ENCODE results near the gene UNC79. TPM values are rescaled to one million over a fixed set of nuclear protein-coding genes. Genes with fewer than 3 reads are reported as not detected.
"Not testable (repeated sequence)": the region's sequence is repeated elsewhere in the genome, so short reads cannot be mapped to it uniquely, and the experiment has no call there.

UNC79 gene
- total RNA-seq (2014; rRNA removed): not detected in 2 replicates
- percentile 24 among the genes with signal in this experiment for Bru-seq, nascent RNA
- percentile 25 among the genes with signal in this experiment for BruChase-seq, experiment 1, labeled RNA remaining after a 6-hour chase
- BruChase-seq, experiment 2, labeled RNA remaining after a 2-hour chase: percentile 34 among the genes with signal in this experiment
- long read RNA-seq, partial matches to known transcripts: 0 of 6 reads
- long read RNA-seq, other reads (novel, unspliced or antisense): 6 of 6 reads

DNA sequence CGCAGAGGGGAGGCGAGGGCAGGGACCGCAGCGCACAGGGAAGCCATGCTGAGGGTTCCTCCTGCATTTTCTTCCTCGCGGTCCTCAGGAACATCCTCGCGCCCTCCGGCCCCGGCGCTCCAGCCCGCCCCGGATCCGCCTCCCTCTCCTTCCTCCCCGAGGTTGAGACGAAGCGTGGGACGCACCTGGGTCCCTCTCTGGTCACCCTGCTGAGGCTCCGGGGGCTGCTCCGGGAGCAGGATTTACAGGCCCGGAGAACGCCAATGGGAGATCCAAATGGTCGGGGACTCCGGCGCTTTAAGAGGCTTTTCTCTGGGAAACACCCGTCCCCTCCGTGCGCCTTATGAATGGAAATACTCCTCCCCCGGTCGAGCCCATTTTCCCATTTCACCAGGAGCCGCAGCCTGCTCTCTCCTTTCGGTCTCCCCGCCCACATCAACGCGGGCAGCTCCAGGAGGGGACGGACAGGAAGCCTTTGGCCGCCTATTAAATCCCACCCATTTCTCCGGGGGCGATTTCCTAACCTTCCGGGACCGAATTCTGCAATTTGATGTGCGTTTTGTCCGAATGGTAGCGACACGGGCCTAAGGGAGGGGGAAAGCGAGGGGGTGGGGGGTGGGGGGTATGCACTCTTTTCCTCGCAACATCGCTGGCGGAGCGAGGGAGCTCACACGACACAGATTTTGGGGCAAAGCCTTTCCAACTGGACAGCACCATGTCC, at the start of gene UNC79:
UNC79 (plus strand) TSS at position 625 of the 721 bp plus-strand sequence; CDS start at position 716, 91 bp downstream.
- Histone ChIP-seq H3K4me2 (ENCODE audit: low read length) (no peak within 1 kb of the TSS), H3K9me2 (replicated peaks; ENCODE audit: low read length) (no peaks in the 10 kb centered on the region), H3F3A (ENCODE audit: low read length, unreplicated experiment) (no peaks in the 10 kb centered on the region), H3K36me3 (ENCODE audit: low read depth, low read length) (no peaks in the 10 kb centered on the region), H3K9me3 (ENCODE audit: low read length) (peaks cover 6% of the 10 kb centered on the region; the same call in 1 of the 2 replicates), H3K79me2 (ENCODE audit: low read length) (no peaks in the 10 kb centered on the region), H3K4me3 (ENCODE audit: low read length) (no peak within 1 kb of the TSS), H2AFZ (ENCODE audit: low read length) (no peak within 1 kb of the TSS), H3K4me1 (ENCODE audit: insufficient read depth, low read length) (no peaks in the 10 kb centered on the region), H3K27me3 (ENCODE audit: low read length) (peaks cover 49% of the 10 kb centered on the region), H3K9ac (ENCODE audit: low read length) (no peak within 1 kb of the TSS), H3K27ac (ENCODE audit: low read length) (no peak within 1 kb of the TSS), H4K20me1 (ENCODE audit: low read length) (no peaks in the 10 kb centered on the region)
- TF ChIP-seq, protein P1, sequence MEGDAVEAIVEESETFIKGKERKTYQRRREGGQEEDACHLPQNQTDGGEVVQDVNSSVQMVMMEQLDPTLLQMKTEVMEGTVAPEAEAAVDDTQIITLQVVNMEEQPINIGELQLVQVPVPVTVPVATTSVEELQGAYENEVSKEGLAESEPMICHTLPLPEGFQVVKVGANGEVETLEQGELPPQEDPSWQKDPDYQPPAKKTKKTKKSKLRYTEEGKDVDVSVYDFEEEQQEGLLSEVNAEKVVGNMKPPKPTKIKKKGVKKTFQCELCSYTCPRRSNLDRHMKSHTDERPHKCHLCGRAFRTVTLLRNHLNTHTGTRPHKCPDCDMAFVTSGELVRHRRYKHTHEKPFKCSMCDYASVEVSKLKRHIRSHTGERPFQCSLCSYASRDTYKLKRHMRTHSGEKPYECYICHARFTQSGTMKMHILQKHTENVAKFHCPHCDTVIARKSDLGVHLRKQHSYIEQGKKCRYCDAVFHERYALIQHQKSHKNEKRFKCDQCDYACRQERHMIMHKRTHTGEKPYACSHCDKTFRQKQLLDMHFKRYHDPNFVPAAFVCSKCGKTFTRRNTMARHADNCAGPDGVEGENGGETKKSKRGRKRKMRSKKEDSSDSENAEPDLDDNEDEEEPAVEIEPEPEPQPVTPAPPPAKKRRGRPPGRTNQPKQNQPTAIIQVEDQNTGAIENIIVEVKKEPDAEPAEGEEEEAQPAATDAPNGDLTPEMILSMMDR (conservative IDR thresholded peaks at IDR 0.05; ENCODE audit: low read depth, low read length): no peak
- TF ChIP-seq EZH2 (IDR thresholded peaks at IDR 0.05; ENCODE audit: low read length, unreplicated experiment): no peak
- no peak for TF ChIP-seq EZH2phosphoT487 (IDR thresholded peaks at IDR 0.05; ENCODE audit: borderline replicate concordance, low read length)
- DNase-seq: no peak
- ATAC-seq: no peak
- POLR2A ChIA-PET (ENCODE audit: unreplicated experiment): no interaction called here
- intact Hi-C loops (cut with micrococcal nuclease): no loop called here
- CTCF ChIA-PET: no interaction called here
- no TSS peak for BruUV-seq (replicated peaks)

DNA sequence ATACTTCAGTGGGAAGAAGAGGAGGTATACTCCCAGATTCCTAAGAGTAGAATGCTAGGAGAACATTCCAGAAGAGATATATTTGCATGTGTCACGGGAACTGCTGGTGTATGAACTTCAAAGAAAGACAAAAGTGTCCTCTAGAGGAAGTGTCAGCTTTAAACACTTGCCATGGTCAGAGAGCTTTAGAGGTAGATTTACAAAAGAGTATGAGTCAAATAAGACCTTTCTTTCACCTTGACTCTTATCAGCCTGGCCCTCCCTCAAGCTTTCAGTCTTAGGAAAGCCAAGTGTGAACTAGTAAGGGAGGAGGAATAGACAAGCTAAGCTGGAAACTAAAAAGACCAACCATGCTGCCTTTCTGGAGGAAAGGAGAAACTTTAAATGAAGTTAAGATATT, 49.1 kb upstream of the UNC79 start:
- H2AFZ ChIP-seq (ENCODE audit: low read length): no peak overlapping the region
- POLR2A ChIA-PET (ENCODE audit: unreplicated experiment): no interaction called here
- peaks cover 41% of the 10 kb centered on the region for H3K27me3 ChIP-seq (ENCODE audit: low read length)
- no peaks in the 10 kb centered on the region for H3K9me2 ChIP-seq (replicated peaks; ENCODE audit: low read length)
- TF ChIP-seq, protein P1 (conservative IDR thresholded peaks at IDR 0.05; ENCODE audit: low read depth, low read length): no peak
- TF ChIP-seq EZH2phosphoT487 (IDR thresholded peaks at IDR 0.05; ENCODE audit: borderline replicate concordance, low read length): no peak
- no peak for TF ChIP-seq EZH2 (IDR thresholded peaks at IDR 0.05; ENCODE audit: low read length, unreplicated experiment)
- no peaks in the 10 kb centered on the region for H3K9me3 ChIP-seq (ENCODE audit: low read length)
- H3K4me1 ChIP-seq (ENCODE audit: insufficient read depth, low read length): no peaks in the 10 kb centered on the region; the same call in 1 of the 2 replicates
- intact Hi-C loops (cut with micrococcal nuclease): no loop called here
- ATAC-seq (no peak), DNase-seq (no peak)
- no peak overlapping the region for H3K4me3 ChIP-seq (ENCODE audit: low read length)
- H3K9ac ChIP-seq (ENCODE audit: low read length): no peak overlapping the region
- H4K20me1 ChIP-seq (ENCODE audit: low read length): no peaks in the 10 kb centered on the region
- H3K4me2 ChIP-seq (ENCODE audit: low read length): no peak overlapping the region
- H3F3A ChIP-seq (ENCODE audit: low read length, unreplicated experiment): no peaks in the 10 kb centered on the region
- CTCF ChIA-PET: no interaction called here
- no peaks in the 10 kb centered on the region for H3K79me2 ChIP-seq (ENCODE audit: low read length)
- BruUV-seq (replicated peaks): no TSS peak
- H3K36me3 ChIP-seq (ENCODE audit: low read depth, low read length): no peaks in the 10 kb centered on the region
- H3K27ac ChIP-seq (ENCODE audit: low read length): no peak overlapping the region

DNA sequence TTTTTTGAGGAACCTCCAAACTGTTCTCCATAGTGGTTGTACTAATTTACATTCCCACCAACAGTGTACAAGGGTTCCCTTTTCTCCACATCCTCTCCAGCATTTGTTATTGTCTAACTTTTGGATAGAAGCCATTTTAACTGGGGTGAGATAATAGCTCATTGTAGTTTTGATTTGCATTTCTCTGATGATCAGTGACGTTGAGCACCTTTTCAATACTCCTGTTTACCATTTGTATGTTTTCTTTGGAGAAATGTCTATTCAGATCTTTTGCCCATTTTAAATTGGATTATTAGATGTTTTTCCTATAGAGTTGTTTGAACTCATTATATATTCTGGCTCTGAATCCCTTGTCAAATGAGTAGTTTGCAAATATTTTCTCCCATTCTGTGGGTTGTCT, 46.5 kb upstream of the UNC79 start:
- H4K20me1 ChIP-seq (ENCODE audit: low read length); ATAC-seq; BruUV-seq (replicated peaks); H3K4me2 ChIP-seq (ENCODE audit: low read length); H2AFZ ChIP-seq (ENCODE audit: low read length); H3K4me3 ChIP-seq (ENCODE audit: low read length); H3K9ac ChIP-seq (ENCODE audit: low read length); H3K9me3 ChIP-seq (ENCODE audit: low read length); CTCF ChIA-PET; H3K79me2 ChIP-seq (ENCODE audit: low read length); DNase-seq; H3K4me1 ChIP-seq (ENCODE audit: insufficient read depth, low read length); H3K27ac ChIP-seq (ENCODE audit: low read length); H3K9me2 ChIP-seq (replicated peaks; ENCODE audit: low read length); POLR2A ChIA-PET (ENCODE audit: unreplicated experiment); intact Hi-C loops (cut with micrococcal nuclease); H3F3A ChIP-seq (ENCODE audit: low read length, unreplicated experiment); H3K36me3 ChIP-seq (ENCODE audit: low read depth, low read length): not testable (repeated sequence)
- peaks cover 20% of the 10 kb centered on the region for H3K27me3 ChIP-seq (ENCODE audit: low read length)

Data from PC-3 (cell line).